ENCODE results near the gene STK17B.

DNA sequence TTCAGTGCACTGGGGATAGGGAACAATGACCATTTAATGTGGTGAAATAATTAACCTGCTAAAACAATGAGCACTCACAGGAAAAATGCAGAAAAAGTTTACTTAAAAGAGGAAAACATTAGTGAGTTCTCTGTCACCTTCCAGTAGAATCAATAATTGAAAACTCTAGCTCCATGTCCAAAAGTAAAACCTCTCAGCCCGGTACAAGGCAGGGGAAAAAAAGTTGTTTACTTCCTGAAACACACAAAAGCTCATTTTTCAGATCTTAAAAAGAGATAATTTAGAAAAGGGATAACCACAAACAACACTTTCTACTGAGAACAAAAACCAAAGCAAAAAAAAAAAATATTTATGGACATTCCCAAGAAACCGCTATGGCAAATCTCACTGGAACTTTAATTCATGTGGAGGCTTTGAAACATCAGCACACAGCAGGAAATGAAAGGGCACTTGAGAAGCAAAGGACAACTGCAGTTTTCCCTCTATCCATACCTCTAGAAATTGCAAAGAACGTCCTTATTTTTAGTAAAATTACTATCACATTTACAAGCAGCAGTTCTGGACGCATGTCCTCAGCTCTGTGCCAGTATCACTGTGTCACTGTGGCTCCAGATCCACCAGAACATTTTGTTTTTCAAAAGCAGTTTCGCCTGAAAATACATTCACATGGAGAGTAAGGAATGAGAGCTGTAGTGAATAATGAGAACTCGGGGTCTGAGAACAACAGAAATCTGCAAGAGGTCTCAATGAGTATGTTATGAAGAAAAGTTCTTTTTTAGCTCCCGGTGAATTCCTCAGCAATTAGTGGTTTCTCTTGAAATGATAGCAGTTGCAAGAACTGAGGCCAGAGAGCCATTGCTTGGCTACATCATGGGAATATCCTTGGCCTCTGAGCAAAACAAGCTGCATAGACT, 58.1 kb downstream of the STK17B start:
- TF ChIP-seq, protein P1, sequence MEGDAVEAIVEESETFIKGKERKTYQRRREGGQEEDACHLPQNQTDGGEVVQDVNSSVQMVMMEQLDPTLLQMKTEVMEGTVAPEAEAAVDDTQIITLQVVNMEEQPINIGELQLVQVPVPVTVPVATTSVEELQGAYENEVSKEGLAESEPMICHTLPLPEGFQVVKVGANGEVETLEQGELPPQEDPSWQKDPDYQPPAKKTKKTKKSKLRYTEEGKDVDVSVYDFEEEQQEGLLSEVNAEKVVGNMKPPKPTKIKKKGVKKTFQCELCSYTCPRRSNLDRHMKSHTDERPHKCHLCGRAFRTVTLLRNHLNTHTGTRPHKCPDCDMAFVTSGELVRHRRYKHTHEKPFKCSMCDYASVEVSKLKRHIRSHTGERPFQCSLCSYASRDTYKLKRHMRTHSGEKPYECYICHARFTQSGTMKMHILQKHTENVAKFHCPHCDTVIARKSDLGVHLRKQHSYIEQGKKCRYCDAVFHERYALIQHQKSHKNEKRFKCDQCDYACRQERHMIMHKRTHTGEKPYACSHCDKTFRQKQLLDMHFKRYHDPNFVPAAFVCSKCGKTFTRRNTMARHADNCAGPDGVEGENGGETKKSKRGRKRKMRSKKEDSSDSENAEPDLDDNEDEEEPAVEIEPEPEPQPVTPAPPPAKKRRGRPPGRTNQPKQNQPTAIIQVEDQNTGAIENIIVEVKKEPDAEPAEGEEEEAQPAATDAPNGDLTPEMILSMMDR (conservative IDR thresholded peaks at IDR 0.05), result no peak
- TF ChIP-seq EZH2 (IDR thresholded peaks at IDR 0.05; ENCODE audit: low read depth), result no peak

Measured in PC-9 (cell line).